BJ (cell line): ENCODE results near the gene C4orf36. TPM values are rescaled to one million over a fixed set of nuclear protein-coding genes. Genes with fewer than 3 reads are reported as not detected.

Experiments used
- CTCF ChIA-PET: fragments of 350-600 bp; formaldehyde crosslinking; extraction: SDS; loops from one replicate; lab custom pipeline; 2021; ENCODE audit warnings: antibody characterized with exemption, inconsistent platforms; lab: Yijun Ruan, JAX
- POLR2A ChIA-PET: fragments of 300-600 bp; sonication (Branson Sonifier 250); formaldehyde crosslinking; extraction: SDS; loops from one replicate; lab custom pipeline; 2021; ENCODE audit warnings: antibody characterized with exemption; lab: Charles Lee
- DNase-seq: peaks from one replicate; pipeline ENCODE4 v3.0.0-alpha.2; 2011; ENCODE audit warnings: low read depth
- H3K27me3 ChIP-seq: 2 replicates; pipeline ENCODE4 v1.6.0; 2011; ENCODE audit warnings: low read length; ENCODE audit not compliant: control insufficient read depth, insufficient read depth
- H3K36me3 ChIP-seq: 2 replicates; pipeline ENCODE4 v1.5.1; 2011; ENCODE audit warnings: low read length; ENCODE audit not compliant: control insufficient read depth, insufficient read depth
- H3K4me3 ChIP-seq: 2 replicates; pipeline ENCODE4 v1.5.1; 2011; ENCODE audit warnings: low read depth, mild to moderate bottlenecking, control low read depth, low read length
- polyA plus RNA-seq: library from polyadenylated mRNA; depleted of rRNA; stranded (reverse); fragments of >200 nt; gene quantifications from 2 replicates; pipeline ENCODE4 v1.2.3, GENCODE V29; 2011
- TF ChIP-seq, protein P1 (sequence below): IDR thresholded peaks from 2 replicates; pipeline ENCODE4 v1.5.1; 2011; ENCODE audit warnings: low read depth, mild to moderate bottlenecking, control low read depth, inconsistent platforms, low read length, moderate library complexity; ENCODE audit not compliant: insufficient read depth

The C4orf36 gene
- polyA plus RNA-seq, 1 experiment, result 3.1 TPM

DNA sequence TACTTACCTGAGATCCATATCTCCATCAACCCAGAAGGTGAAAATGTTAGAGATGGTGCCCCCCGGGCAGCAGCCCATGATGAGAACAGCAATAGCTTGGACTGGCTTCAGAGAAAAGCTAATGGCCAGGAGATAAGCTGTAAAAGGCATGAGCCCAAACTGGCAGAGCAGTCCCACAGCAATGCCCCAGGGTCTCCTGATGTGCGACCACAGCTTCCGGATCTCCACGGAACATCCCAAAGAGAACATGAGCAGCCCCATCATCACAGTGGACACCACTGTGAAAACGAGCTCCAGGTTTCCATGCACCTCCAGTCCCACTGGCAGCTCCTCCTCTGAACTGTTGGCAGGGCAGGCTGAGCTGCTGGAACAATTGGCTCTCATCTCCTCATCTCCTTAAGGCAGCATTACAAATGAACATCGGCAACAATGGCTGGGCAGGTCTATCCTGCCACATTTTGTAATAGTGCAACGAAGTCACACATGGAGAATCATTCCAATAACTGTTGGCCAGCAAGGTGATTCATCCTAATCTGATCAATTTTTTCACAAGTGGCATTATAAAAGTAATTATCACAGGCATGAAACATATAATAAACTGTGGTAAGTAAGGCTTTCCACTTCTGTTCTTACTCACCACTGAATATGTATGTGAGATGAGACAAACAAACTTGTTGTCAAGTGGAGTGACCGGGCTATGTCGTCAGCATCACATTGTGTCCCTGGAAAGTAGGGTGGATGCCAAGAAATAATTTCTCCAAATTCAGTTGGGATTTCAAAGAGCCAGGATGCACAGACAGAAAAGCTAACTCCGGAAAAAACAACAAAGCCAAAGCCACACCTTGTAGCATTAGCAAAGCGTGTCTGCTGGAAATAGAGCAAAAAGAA lies 43.2 kb downstream of the C4orf36 start, which contains the start of gene SLC10A6:
Gene SLC10A6 (minus strand): TSS at position 653 of the 888 bp plus-strand sequence. CDS start 269 bp downstream, at position 384.
- peak within 1 kb of the TSS; percentile 20 for H3K4me3 ChIP-seq
- TF ChIP-seq, protein P1, sequence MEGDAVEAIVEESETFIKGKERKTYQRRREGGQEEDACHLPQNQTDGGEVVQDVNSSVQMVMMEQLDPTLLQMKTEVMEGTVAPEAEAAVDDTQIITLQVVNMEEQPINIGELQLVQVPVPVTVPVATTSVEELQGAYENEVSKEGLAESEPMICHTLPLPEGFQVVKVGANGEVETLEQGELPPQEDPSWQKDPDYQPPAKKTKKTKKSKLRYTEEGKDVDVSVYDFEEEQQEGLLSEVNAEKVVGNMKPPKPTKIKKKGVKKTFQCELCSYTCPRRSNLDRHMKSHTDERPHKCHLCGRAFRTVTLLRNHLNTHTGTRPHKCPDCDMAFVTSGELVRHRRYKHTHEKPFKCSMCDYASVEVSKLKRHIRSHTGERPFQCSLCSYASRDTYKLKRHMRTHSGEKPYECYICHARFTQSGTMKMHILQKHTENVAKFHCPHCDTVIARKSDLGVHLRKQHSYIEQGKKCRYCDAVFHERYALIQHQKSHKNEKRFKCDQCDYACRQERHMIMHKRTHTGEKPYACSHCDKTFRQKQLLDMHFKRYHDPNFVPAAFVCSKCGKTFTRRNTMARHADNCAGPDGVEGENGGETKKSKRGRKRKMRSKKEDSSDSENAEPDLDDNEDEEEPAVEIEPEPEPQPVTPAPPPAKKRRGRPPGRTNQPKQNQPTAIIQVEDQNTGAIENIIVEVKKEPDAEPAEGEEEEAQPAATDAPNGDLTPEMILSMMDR, result no peak
- CTCF ChIA-PET, result interaction anchor here (0.5 to 2.2 kb wide), 5 partner anchors 15 to 353 kb away, joined by 3 to 10 read pairs (median 4); no protein-coding TSS in a partner anchor
- POLR2A ChIA-PET, result interaction anchor here (0.6 kb wide), 1 partner anchor 13 kb away, joined by 4 read pairs; no protein-coding TSS in a partner anchor
- no peaks in the 10 kb centered on the region for H3K27me3 ChIP-seq
- DNase-seq, result no peak
- H3K36me3 ChIP-seq, result no peaks in the 10 kb centered on the region; the same call in 1 of the 2 replicates

DNA sequence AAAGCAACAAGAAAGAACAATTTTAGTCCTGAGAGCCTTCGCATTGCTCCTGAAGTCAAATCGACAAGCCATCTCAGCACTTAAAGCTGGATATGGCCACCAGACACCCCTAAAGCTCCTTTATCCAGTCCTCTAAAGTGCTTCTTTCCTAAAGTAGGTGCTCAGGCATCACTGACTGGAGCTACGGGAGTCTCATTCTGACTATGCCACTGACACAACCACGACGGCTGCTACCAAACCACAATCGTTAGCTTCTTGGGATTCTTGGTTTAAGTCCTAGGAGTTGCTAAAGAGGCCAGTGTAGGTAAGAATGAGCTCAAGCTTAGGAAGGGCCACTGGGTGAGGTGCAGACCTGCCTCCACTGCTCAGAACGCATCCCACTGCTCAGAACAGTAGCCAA lies 44.1 kb downstream of the C4orf36 start:
- Histone ChIP-seq H3K4me3 (peak overlapping the region; percentile 20), H3K36me3 (no peaks in the 10 kb centered on the region; the same call in 1 of the 2 replicates), H3K27me3 (no peaks in the 10 kb centered on the region)
- peak; percentile 47 for DNase-seq
- ChIA-PET CTCF (interaction anchor here (0.5 to 2.2 kb wide), 6 partner anchors 9 to 352 kb away, joined by 3 to 10 read pairs (median 4); no protein-coding TSS in a partner anchor), POLR2A (interaction anchor here (1.0 kb wide), 1 partner anchor 32 kb away, joined by 3 read pairs; no protein-coding TSS in a partner anchor)
- TF ChIP-seq, protein P1, result no peak

DNA sequence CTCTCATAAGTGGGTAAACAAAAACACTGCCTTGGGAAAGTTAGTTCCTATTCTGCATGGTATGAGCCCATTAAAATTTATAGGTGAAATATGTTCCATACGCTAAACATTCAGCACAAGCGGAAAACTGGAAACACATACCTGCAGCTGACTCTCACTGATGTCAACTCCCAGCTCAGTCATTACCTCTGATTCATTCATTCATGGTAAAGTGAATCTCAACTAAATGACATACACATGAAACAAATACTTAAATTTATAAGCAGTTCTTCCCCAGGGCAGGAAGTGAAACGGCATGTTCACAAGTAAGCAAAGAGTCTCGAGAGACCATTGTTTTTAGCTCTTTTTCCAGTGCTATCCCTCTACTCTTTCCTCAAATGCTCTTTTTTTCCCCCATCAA lies 44.7 kb downstream of the C4orf36 start:
- H3K4me3 ChIP-seq, result peak overlapping the region; percentile 20
- CTCF ChIA-PET, result interaction anchor here (0.5 to 2.2 kb wide), 7 partner anchors 8 to 352 kb away, joined by 3 to 10 read pairs (median 4); partner anchors contain the start of gene C4orf36
- H3K36me3 ChIP-seq, result no peaks in the 10 kb centered on the region; the same call in 1 of the 2 replicates
- POLR2A ChIA-PET, result interaction anchor here (1.0 kb wide), 1 partner anchor 31 kb away, joined by 3 read pairs; no protein-coding TSS in a partner anchor
- TF ChIP-seq, protein P1, result no peak
- no peak for DNase-seq
- H3K27me3 ChIP-seq, result no peaks in the 10 kb centered on the region

DNA sequence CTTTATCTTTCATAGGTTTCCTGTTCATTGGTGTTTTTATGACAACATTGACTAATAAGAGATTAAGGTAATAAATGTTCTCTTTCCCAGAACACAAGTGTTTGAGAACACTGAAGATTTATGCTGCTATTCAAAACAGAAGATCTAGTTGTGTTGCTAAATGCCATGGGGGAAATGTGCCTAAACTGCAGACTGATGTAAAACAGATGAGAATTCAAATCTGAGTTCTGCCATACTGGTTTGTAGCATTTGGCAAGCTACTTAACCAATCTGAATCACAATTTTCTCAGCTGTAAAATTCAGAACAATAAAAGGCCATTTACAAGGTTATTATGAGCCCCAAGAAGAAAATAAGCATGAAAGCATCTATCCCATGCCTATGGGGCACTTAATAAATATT lies 45.3 kb downstream of the C4orf36 start:
- DNase-seq, result peak; percentile 84
- CTCF ChIA-PET, result interaction anchor here (0.6 to 1.8 kb wide), 6 partner anchors 8 to 322 kb away, joined by 3 to 7 read pairs (median 4); partner anchors contain the start of gene C4orf36
- POLR2A ChIA-PET, result interaction anchor here (0.7 kb wide), 2 partner anchors 11 to 238 kb away, joined by 3 to 7 read pairs; no protein-coding TSS in a partner anchor

More for the DNA sequence above, 45.3 kb downstream of the C4orf36 start:
- Histone ChIP-seq H3K4me3 (no peak overlapping the region; the same call in 1 of the 2 replicates), H3K27me3 (no peaks in the 10 kb centered on the region), H3K36me3 (no peaks in the 10 kb centered on the region; the same call in 1 of the 2 replicates)
- TF ChIP-seq, protein P1, result no peak
